Natural killer cell (primary cell): Measurements from ENCODE around the gene TNNT3. TPM values are rescaled to one million over a fixed set of nuclear protein-coding genes. Genes with fewer than 3 reads are reported as not detected.

Experiments used
- total RNA-seq, 4 donors: library from RNA; stranded (reverse); fragments of 120-200 nt in 1 of 4; gene quantifications; one replicate each; pipeline versions ENCODE4 v1.2.3 to v1.2.4, GENCODE V29; 2013 to 2022

The TNNT3 gene
- total RNA-seq, 3 donors from 2014 or later (not counting 1 experiment from before 2014, with no cell fraction given) = 15.8 to 27.9 (median 26.2) TPM

Other genes starting within 250 kb of the TNNT3 start
- not detected for gene KRTAP5-6, start 222.5 kb upstream of the TNNT3 start, total RNA-seq
- gene IFITM10, start 169.1 kb upstream of the TNNT3 start, total RNA-seq = 1 to 10 TPM; 5.5 to 8.1 (median 6.5) TPM
- gene CTSD, start 155.8 kb upstream of the TNNT3 start, total RNA-seq = 100 to 1,000 TPM; 388 to 446 (median 415) TPM
- gene SYT8, start 84.7 kb upstream of the TNNT3 start, total RNA-seq = not detected
- 1 to 10 TPM; 1.2 to 5.4 (median 3.6) TPM for gene TNNI2, start 80.7 kb upstream of the TNNT3 start, total RNA-seq
- gene LSP1, start 66.6 kb upstream of the TNNT3 start, total RNA-seq = 100 to 1,000 TPM; 487 to 595 (median 536) TPM
- gene PRR33, start 27.8 kb upstream of the TNNT3 start, total RNA-seq = under 1 TPM in 2 of 3 donors, not detected in 1; 0.14 to 0.32 TPM
- 10 to 100 TPM; 31.2 to 35.4 (median 32.8) TPM for gene MRPL23, start 27.6 kb downstream of the TNNT3 start, total RNA-seq
- not detected for gene H19, start 78.1 kb downstream of the TNNT3 start, total RNA-seq
- gene IGF2, start 219.7 kb downstream of the TNNT3 start, total RNA-seq = not detected
- gene INS, start 241.5 kb downstream of the TNNT3 start, total RNA-seq = not detected